ENCODE results near the gene FIGN.

GRCh38 chr2:163717993-163718680 lies 17.7 kb downstream of the FIGN start:
- TF ChIP-seq CTCF (IDR thresholded peaks at IDR 0.05) (no peak), POLR2A (IDR thresholded peaks at IDR 0.05; ENCODE audit: low read depth) (no peak)
